HEK293T (cell line): ENCODE results near the gene PCDHA2.
"Not testable (repeated sequence)": the region's sequence is repeated elsewhere in the genome, so short reads cannot be mapped to it uniquely, and the experiment has no call there.

Source experiments
- BHLHE40 ChIP-seq: fragments of 450-650 bp; IDR thresholded peaks from 2 replicates; pipeline ENCODE4 v1.6.1; 2016; ENCODE audit warnings: mild to moderate bottlenecking, moderate library complexity, borderline replicate concordance
- ELF4 ChIP-seq: fragments of 450-650 bp; IDR thresholded peaks from 2 replicates; pipeline ENCODE4 v1.6.1; 2017; ENCODE audit warnings: antibody characterized with exemption
- SP1 ChIP-seq: fragments of 450-650 bp; IDR thresholded peaks from 2 replicates; pipeline ENCODE4 v1.6.1; 2017
- TARDBP ChIP-seq: fragments of 450-650 bp; IDR thresholded peaks from 2 replicates; pipeline ENCODE4 v1.6.1; 2016

- not testable (repeated sequence) for TF ChIP-seq SP1, BHLHE40, TARDBP, ELF4
Measured at GRCh38 chr5:140787849-140788504, 6.7 kb upstream of the PCDHA2 start.
